Activated naive CD4-positive, alpha-beta T cell treated with anti-CD3 and anti-CD28 coated beads, Interleukin-2, amount 50 U/mL, for 24 hours (primary cell): ENCODE results near the gene PDE4B.
A peak's percentile ranks its signal among the peaks of the same experiment; 100 is the strongest.

Source experiments
- H3K27ac Mint-ChIP-seq: one replicate; pipeline ENCODE4 v1.8.0; 2021; ENCODE audit warnings: mild to moderate bottlenecking, mixed read lengths
- H3K27me3 Mint-ChIP-seq: one replicate; pipeline ENCODE4 v1.8.0; 2021; ENCODE audit warnings: mixed read lengths
- H3K36me3 Mint-ChIP-seq: one replicate; pipeline ENCODE4 v1.8.0; 2021; ENCODE audit warnings: mixed read lengths
- H3K4me1 Mint-ChIP-seq: one replicate; pipeline ENCODE4 v1.8.0; 2021; ENCODE audit warnings: mixed read lengths
- H3K4me3 Mint-ChIP-seq: one replicate; pipeline ENCODE4 v1.8.0; 2021; ENCODE audit warnings: mild to moderate bottlenecking, mixed read lengths
- H3K9me3 Mint-ChIP-seq: one replicate; pipeline ENCODE4 v1.8.0; 2021; ENCODE audit warnings: mixed read lengths

PDE4B gene

DNA sequence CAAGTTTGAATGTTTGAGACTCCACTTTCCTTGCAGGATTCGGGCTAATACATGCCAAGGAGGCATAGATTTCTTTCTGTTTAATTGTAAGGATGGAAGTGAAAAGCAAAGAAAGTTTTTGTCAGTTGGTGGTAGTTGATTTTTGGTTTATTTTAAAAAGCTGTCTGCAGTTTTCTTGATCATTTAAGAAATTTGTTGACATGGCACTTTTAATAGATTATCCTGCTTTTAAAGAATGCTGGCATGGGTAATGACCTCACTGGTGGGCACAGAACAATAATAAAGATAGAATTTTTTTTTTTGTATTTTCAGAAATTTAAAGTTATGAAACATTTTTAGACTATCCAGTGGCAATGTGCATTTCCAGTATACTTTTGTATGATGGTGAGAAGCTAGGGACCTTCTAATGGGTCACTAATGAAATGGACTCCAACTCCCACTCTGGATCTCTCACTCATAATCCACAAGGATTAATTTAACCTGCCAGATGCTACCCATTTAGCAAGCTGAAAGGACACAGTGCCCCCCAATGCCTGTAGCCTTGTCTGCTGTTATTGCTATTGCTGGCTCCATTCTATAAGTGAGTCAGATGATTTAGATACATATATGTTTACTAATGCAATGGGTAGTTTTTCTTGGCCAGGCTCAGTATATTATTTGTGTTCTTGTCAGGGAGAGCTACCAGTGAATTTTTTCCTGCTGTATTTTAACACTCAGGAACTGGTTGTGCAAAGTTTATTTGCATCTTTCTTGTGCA is 551.1 kb downstream of the PDE4B start:
- Mint-ChIP-seq H3K4me1 (peaks cover 87% of the 10 kb centered on the region), H3K27me3 (no peaks in the 10 kb centered on the region), H3K9me3 (no peaks in the 10 kb centered on the region), H3K36me3 (peaks cover 20% of the 10 kb centered on the region), H3K27ac (peak overlapping the region; percentile 76), H3K4me3 (peak overlapping the region; percentile 61)

DNA sequence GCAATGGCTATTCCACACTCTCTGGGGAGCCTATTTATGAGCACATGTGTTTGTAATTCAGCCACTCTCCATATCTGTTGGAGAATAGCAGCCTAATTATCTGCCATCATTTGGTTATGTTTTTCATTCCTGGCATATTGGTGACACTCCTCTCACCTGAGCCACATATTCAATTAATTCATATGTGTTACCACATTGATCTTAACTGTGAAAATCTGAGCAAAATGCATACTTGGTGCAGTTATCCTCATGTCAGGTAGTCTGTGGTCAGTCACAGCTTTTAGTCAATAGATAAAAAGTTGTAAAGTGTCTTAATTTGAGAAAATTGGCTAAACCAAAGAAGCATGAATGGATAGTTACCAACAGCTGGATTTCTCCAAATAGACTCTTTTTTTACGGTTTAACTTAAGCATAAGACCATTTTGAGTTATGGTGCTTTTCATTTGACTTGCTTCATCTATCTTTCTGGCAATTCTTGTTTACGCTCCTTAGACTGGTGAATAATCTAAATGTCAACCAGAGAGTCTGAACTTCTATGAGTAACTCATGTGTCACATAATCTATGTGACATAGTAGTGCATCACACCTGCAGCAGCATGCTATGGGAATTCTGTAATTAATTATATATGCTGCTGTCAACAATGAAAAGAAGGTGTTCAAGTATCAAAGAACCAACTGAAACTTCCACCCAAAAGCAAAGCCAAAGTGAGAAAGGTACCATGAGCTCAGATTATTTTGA is 553.5 kb downstream of the PDE4B start:
- peak overlapping the region; percentile 95 for H3K27ac Mint-ChIP-seq
- H3K4me1 Mint-ChIP-seq = peaks cover 91% of the 10 kb centered on the region
- peaks cover 17% of the 10 kb centered on the region for H3K36me3 Mint-ChIP-seq
- H3K9me3 Mint-ChIP-seq = no peaks in the 10 kb centered on the region
- H3K27me3 Mint-ChIP-seq = no peaks in the 10 kb centered on the region
- H3K4me3 Mint-ChIP-seq = peak overlapping the region; percentile 73

DNA sequence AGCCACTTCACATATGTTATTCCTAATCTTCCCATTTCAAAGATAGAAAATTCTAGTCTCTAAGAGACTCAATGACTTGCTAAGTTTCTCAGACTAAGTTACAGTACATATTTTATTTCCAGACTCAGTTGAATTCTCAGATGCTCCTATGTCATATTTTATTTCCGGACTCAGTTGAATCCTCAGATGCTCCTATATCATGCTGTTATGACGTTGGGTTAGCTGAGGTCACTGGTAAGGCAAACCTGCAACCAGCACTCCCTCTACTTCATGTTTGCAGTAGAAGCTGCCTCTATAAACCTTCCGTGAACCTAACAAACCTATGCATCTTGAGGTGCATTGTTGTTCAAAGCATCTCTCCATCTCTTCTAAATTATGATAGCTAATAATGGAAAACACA is 554.2 kb downstream of the PDE4B start:
- H3K4me1 Mint-ChIP-seq = peaks cover 91% of the 10 kb centered on the region
- H3K4me3 Mint-ChIP-seq = peak overlapping the region; percentile 73
- H3K27me3 Mint-ChIP-seq = no peaks in the 10 kb centered on the region
- peak overlapping the region; percentile 95 for H3K27ac Mint-ChIP-seq
- H3K9me3 Mint-ChIP-seq = no peaks in the 10 kb centered on the region
- H3K36me3 Mint-ChIP-seq = peaks cover 19% of the 10 kb centered on the region

DNA sequence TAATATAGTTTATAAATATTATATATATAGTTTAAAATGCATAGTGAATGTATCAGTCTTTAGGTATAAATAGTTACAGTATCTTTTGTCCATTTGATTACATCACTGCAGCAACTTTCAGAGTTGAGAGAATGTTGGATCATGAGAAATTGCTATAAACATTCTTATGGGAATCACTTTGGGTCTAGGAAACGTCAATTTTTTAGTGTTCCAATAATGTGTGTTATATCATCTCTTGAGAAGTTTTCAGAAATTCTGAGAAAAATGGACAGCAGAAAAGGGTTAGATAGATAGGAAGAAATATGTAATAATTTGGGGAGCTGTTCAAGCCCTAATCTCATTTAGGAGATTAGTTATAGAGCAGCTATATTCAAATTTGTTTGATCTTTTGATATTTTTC is 556.1 kb downstream of the PDE4B start:
- Mint-ChIP-seq H3K4me1 (peaks cover 98% of the 10 kb centered on the region), H3K27ac (peak overlapping the region; percentile 96), H3K27me3 (no peaks in the 10 kb centered on the region), H3K4me3 (no peak overlapping the region), H3K9me3 (no peaks in the 10 kb centered on the region), H3K36me3 (peaks cover 27% of the 10 kb centered on the region)

DNA sequence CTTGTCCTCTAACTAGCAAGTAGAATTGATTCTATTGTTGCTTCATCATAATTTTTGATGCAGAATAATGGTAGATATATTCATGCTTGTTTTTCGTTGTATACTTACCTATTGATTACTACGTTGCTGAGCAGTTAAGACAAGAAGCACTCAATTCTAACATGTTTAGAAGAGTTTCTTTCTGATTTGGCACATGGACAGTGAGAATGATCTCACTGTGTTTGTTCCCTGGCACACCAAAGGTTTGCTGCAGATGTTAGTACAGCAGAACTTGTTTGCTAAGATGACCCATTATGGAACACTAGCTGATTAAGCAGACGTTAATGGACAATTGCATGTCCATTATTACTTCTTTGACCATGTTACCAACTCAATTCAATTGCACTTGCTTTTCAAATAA is 556.5 kb downstream of the PDE4B start:
- peak overlapping the region; percentile 81 for H3K4me3 Mint-ChIP-seq
- H3K4me1 Mint-ChIP-seq = peaks cover 99% of the 10 kb centered on the region
- peaks cover 27% of the 10 kb centered on the region for H3K36me3 Mint-ChIP-seq
- no peaks in the 10 kb centered on the region for H3K9me3 Mint-ChIP-seq
- no peaks in the 10 kb centered on the region for H3K27me3 Mint-ChIP-seq
- peak overlapping the region; percentile 96 for H3K27ac Mint-ChIP-seq

DNA sequence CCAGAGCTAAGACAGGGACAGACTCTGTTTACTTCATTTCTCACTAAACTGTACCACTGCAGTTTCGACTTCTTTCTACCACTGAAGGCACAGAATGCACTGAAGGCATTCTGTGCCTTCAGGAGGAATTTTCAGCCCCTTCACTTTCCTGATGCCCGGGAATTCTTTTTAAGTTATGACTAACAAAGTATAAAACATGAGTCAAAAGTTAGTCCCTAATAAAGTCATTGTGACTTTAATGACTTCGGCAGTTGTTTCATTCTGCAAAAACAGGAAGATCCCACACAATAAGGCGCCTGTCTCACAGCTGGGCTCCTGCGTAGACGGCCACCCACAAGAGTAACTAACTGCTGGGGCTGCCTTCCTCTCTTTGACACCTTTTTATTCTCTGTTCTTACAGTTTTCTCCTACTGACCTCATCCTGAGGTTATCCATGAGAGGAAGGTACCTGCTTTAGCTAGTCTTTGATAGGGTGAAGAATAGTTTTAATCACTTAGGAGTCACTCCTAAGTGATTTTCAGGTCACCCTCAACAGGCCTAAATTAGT is 557.4 kb downstream of the PDE4B start:
- peak overlapping the region; percentile 96 for H3K27ac Mint-ChIP-seq
- H3K27me3 Mint-ChIP-seq = no peaks in the 10 kb centered on the region
- peaks cover 98% of the 10 kb centered on the region for H3K4me1 Mint-ChIP-seq
- H3K4me3 Mint-ChIP-seq = peak overlapping the region; percentile 81
- peaks cover 28% of the 10 kb centered on the region for H3K36me3 Mint-ChIP-seq
- no peaks in the 10 kb centered on the region for H3K9me3 Mint-ChIP-seq

DNA sequence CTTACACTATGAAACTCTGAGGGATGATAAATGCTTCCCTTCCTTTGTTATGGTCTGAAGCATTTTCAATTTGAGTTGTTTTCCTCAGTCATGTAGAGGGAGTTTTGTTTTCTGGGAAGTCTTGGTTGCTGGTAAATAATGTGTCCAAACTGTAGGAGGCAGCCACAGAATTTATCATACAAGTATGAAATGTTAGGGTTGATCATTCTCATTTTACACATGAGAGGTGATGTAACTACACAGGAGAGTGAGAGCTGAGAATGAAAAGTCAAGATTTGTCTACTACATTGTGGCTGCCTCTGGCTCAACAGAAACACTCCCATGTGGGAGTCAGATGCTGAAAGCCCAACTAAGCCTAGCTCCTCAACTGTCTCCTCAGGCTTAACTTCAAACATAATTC is 558.8 kb downstream of the PDE4B start:
- Mint-ChIP-seq H3K4me1 (peaks cover 98% of the 10 kb centered on the region), H3K36me3 (peaks cover 32% of the 10 kb centered on the region), H3K9me3 (no peaks in the 10 kb centered on the region), H3K27me3 (no peaks in the 10 kb centered on the region), H3K27ac (peak overlapping the region; percentile 96), H3K4me3 (peak overlapping the region; percentile 81)

DNA sequence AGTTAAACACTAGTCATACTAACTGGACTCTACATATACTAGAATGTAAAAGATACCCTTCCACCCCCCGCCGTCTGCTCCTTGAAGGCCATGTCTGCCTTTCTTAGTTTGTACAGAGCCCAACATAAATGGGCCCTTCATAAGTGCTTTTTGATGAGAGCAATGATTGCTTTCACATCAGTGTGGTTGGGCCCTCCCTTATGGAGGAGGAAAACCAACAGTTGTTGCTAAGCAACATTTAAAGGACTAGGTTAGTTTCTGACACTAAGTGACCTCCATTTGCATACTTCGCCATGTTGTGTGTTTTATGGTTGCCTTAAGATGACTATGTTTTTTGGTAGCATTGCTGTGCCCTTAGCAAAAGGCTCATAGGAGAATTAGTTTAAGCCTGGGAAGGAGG is 559.2 kb downstream of the PDE4B start:
- H3K4me1 Mint-ChIP-seq = peaks cover 98% of the 10 kb centered on the region
- H3K27me3 Mint-ChIP-seq = no peaks in the 10 kb centered on the region
- peak overlapping the region; percentile 96 for H3K27ac Mint-ChIP-seq
- H3K4me3 Mint-ChIP-seq = peak overlapping the region; percentile 28
- no peaks in the 10 kb centered on the region for H3K9me3 Mint-ChIP-seq
- H3K36me3 Mint-ChIP-seq = peaks cover 32% of the 10 kb centered on the region

DNA sequence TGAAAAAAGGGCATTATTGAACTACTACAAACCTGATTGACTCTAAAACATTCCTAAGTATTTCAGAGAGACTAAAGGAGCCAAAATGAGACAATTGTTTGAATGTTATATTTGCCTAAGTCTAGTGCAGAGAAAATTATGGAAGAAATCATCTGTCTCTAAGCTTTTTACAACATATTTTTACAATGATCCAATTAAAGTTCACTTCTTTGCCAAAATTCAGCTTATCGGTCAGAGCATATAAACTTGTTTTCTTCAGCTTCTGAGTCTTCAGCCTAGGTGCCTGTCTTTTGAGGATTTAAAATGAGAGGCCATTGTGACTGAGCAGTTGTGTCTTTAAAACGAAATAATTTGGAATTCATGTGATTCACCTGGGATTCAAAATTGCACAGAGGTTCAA is 560.1 kb downstream of the PDE4B start:
- Mint-ChIP-seq H3K27me3 (no peaks in the 10 kb centered on the region), H3K4me1 (peaks cover 98% of the 10 kb centered on the region), H3K36me3 (peaks cover 36% of the 10 kb centered on the region), H3K4me3 (peak overlapping the region; percentile 45), H3K9me3 (no peaks in the 10 kb centered on the region), H3K27ac (peak overlapping the region; percentile 86)

DNA sequence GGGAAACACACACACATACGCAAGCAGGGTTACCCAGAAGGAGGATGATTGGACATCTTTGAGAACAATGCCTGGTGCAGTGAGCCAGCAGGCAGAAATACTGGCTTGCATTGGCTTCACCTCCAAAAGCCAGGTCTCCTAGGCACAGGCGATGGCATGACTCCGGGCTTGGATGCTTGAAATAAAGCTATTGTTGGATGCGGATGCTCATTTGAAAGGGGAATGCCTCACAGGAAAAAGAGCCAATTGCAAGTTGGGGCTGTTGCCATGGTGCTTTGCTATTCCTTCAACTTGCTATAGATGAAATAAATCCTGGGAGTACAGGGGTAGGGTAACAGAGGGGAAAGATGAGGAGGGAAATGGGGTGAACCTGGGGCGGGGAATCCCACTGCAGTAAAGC is 560.6 kb downstream of the PDE4B start:
- H3K9me3 Mint-ChIP-seq = no peaks in the 10 kb centered on the region
- H3K4me3 Mint-ChIP-seq = peak overlapping the region; percentile 26
- H3K36me3 Mint-ChIP-seq = peaks cover 40% of the 10 kb centered on the region
- peaks cover 98% of the 10 kb centered on the region for H3K4me1 Mint-ChIP-seq
- peak overlapping the region; percentile 86 for H3K27ac Mint-ChIP-seq
- no peaks in the 10 kb centered on the region for H3K27me3 Mint-ChIP-seq

DNA sequence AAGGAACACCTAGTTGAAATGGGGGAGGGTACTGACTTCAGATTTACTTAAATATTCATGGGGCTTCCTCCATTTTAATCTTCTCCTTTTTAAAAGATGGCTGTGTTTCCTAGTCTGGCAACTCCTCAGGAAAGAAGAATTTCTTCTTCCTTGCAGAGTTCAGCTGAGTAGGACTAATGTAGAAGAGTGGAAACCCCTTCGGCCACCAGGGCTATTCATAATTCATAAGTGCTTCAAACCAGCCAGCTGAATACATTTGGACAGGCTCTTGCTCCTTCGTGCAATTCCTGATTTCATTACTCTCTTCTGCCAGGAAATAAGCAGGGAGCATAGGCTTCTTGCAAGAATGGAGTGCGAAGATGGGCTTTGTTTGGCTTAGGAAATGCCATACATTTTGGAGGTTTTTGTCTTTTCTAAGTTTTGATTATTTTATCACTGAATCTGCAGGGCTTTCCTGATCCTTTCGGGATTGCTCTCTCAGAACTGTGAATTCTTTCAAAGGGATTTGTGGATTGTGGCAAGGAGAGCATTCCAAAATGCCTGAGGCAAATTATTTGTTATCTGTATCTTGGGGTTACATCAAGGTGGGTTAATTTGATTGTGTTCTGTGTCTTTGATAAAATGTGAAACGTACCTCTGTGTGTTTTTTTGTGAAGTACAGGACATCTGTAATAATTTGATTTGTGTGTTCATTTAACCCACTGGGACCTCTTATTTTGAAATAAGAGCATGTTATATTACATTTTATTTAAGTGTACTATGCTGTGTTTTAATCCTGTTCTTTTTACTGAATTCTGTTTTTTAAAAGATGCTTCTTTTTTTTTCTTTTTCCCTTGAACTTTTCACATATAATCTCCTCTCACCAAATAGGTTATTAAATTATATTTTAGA is 561.9 kb downstream of the PDE4B start:
- H3K36me3 Mint-ChIP-seq = peaks cover 43% of the 10 kb centered on the region
- H3K9me3 Mint-ChIP-seq = no peaks in the 10 kb centered on the region
- H3K27ac Mint-ChIP-seq = peak overlapping the region; percentile 65
- H3K27me3 Mint-ChIP-seq = no peaks in the 10 kb centered on the region
- H3K4me1 Mint-ChIP-seq = peaks cover 97% of the 10 kb centered on the region
- peak overlapping the region; percentile 44 for H3K4me3 Mint-ChIP-seq

DNA sequence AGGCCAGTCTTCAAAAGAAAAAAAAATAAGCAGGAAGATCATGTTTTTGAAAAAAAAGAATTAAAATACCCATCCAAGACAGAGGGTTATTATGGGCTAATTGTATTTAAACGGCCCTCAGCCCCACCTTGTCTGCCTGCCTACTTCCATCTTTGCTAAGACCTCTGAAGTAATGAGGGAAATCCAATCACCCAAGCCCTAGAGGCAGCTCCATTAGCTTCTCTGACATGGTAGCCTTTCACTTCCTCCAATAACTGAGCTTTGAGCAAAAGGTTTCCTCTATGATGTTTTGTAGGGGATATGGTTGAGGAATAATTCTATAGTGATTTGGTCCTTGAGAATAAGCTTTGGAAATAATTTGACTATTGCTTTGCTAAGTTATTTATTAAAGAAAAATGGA is 563.1 kb downstream of the PDE4B start:
- peaks cover 96% of the 10 kb centered on the region for H3K4me1 Mint-ChIP-seq
- no peak overlapping the region for H3K27ac Mint-ChIP-seq
- peak overlapping the region; percentile 31 for H3K4me3 Mint-ChIP-seq
- H3K27me3 Mint-ChIP-seq = no peaks in the 10 kb centered on the region
- peaks cover 43% of the 10 kb centered on the region for H3K36me3 Mint-ChIP-seq
- no peaks in the 10 kb centered on the region for H3K9me3 Mint-ChIP-seq

DNA sequence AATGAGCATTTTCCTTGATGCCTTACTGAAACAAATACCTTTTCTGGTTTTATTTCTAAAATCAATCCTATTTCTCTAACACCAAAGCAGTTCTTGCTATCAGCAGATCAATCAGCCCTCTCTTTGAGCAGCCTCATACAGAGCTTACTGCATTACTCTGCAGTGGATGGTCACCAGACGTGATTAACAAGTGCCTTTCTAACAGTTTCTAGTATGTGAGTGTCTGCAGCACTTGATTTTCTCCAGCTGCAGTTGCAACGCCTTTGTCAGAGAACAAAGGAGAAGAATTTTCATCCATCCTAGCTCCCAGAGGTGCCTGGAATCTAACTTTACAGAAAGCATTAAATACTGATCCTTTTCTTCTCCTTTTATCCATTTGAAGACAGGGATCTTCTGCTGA is 563.9 kb downstream of the PDE4B start:
- H3K4me3 Mint-ChIP-seq = no peak overlapping the region
- H3K9me3 Mint-ChIP-seq = no peaks in the 10 kb centered on the region
- H3K4me1 Mint-ChIP-seq = peaks cover 93% of the 10 kb centered on the region
- H3K27me3 Mint-ChIP-seq = no peaks in the 10 kb centered on the region
- peaks cover 42% of the 10 kb centered on the region for H3K36me3 Mint-ChIP-seq
- H3K27ac Mint-ChIP-seq = no peak overlapping the region

DNA sequence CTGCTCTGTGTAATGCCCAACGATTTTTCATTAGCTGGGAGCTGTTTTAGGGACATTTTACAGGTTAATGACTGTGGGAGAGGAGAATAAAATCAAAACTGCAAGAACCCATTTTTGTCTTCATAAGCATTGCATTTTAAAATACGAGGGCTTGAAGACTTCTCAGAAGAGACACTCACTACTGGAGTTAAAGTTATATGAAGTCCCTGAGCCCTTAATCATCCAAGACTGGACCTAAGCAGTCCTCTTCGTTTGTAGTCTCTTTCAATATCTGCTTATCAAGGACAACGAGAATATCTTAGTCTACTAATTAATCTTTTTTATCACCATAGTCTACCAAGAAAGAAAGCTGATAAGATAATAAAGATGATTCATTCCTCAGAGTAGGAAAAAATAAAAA is 564.3 kb downstream of the PDE4B start:
- Mint-ChIP-seq H3K36me3 (peaks cover 46% of the 10 kb centered on the region), H3K4me3 (peak overlapping the region; percentile 79), H3K27me3 (no peaks in the 10 kb centered on the region), H3K4me1 (peaks cover 93% of the 10 kb centered on the region), H3K27ac (peak overlapping the region; percentile 35), H3K9me3 (no peaks in the 10 kb centered on the region)

DNA sequence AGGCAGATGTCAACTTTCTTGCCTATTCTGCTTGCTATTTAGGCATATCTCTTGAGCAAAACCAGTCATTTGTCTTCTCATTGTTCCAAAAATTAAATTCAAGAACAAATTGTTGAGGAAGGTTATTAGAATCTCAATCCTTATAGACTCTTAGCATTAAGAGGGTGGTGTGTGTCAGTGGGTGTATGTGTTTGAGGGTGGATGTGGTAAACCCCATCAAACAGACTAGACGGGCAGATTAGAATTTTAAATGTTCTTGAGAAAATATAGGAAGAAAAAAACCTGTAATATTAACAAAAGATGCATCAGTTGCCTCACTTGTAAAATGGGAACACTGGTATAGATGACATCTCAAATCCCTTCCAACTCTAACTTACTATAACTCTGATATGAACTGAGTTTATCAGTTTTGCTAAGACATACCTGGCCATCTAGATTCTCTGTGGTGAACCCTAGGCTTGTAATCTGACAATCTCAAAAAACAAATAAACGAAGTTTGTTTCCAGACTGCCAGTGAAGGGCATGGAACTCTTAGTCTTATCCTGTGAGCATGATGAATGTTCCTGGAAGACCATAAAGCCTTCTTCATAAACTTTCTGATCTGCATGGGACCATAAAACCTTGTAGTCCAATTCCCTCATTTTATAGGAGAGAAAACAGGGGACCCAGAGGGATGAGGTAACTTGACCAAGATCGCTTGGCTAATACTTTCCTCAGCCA is 564.9 kb downstream of the PDE4B start:
- H3K9me3 Mint-ChIP-seq = no peaks in the 10 kb centered on the region
- peak overlapping the region; percentile 79 for H3K4me3 Mint-ChIP-seq
- peaks cover 92% of the 10 kb centered on the region for H3K4me1 Mint-ChIP-seq
- H3K27ac Mint-ChIP-seq = peak overlapping the region; percentile 83
- H3K36me3 Mint-ChIP-seq = peaks cover 48% of the 10 kb centered on the region
- no peaks in the 10 kb centered on the region for H3K27me3 Mint-ChIP-seq
